SK-N-MC (cell line): ENCODE data around the gene CCDC50.

Source experiments
- DNase-seq: peaks from one replicate; pipeline ENCODE4 v3.0.0-alpha.2; 2011; ENCODE audit warnings: low read depth, low spot score
- H3K27ac ChIP-seq: fragments of 200-600 bp; sonication (generic); 2 replicates; pipeline ENCODE4 v1.5.1; 2016; ENCODE audit warnings: mixed run types
- H3K36me3 ChIP-seq: fragments of 200-600 bp; sonication (generic); 2 replicates; pipeline ENCODE4 v1.6.1; 2017; ENCODE audit warnings: antibody characterized with exemption, low read length, mixed read lengths; ENCODE audit not compliant: insufficient read depth
- H3K4me3 ChIP-seq: fragments of 200-600 bp; sonication (generic); 2 replicates; pipeline ENCODE4 v1.5.1; 2016
- H3K9ac ChIP-seq: fragments of 200-600 bp; sonication (generic); 2 replicates; pipeline ENCODE4 v1.8.0; 2017; ENCODE audit warnings: mixed run types, mixed read lengths; ENCODE audit not compliant: insufficient read length
- H3K9me3 ChIP-seq: fragments of 200-600 bp; sonication (generic); 2 replicates; pipeline ENCODE4 v1.6.1; 2017; ENCODE audit warnings: low read depth, mild to moderate bottlenecking, antibody characterized with exemption, low read length, moderate library complexity, mixed read lengths
- EZH2 ChIP-seq: fragments of 200-600 bp; sonication (generic); IDR thresholded peaks from one replicate; pipeline ENCODE4 v1.6.1; 2017; ENCODE audit warnings: antibody characterized with exemption
- FOXP2 ChIP-seq: optimal IDR thresholded peaks from 2 replicates; pipeline ENCODE3; 2011; ENCODE audit warnings: mild to moderate bottlenecking, moderate library complexity; ENCODE audit not compliant: insufficient read depth; ENCODE audit errors: extremely low read length, control extremely low read depth
- POLR2AphosphoS5 ChIP-seq: IDR thresholded peaks from 2 replicates; pipeline ENCODE4 v1.6.1; 2012; ENCODE audit warnings: mild to moderate bottlenecking, low read depth, low read length, borderline replicate concordance

The CCDC50 gene

DNA sequence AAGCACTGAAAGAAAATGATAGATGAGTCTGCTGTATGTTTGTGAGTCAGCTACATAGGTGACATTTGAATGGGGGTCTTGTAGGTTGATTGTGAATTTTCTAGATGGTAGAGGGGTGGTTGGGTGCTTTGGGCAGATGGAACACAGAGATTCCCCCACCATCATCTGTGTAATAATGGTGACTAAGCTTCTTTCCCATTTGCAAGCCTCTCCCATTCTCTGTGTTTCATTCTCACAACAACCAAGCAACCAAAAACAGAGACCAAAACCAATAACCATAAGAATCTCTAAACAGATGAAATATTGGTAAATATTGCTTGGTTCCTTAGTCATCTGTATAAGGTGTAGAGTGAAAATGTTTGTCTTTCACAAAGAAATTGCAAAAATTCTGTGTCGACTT lies 18.9 kb downstream of the CCDC50 start:
- Histone ChIP-seq H3K4me3 (no peak overlapping the region), H3K9me3 (no peaks in the 10 kb centered on the region), H3K9ac (no peak overlapping the region), H3K36me3 (no peaks in the 10 kb centered on the region), H3K27ac (no peak overlapping the region)
- no peak for TF ChIP-seq EZH2
- no peak for TF ChIP-seq POLR2AphosphoS5
- no peak for TF ChIP-seq FOXP2
- DNase-seq, result no peak

DNA sequence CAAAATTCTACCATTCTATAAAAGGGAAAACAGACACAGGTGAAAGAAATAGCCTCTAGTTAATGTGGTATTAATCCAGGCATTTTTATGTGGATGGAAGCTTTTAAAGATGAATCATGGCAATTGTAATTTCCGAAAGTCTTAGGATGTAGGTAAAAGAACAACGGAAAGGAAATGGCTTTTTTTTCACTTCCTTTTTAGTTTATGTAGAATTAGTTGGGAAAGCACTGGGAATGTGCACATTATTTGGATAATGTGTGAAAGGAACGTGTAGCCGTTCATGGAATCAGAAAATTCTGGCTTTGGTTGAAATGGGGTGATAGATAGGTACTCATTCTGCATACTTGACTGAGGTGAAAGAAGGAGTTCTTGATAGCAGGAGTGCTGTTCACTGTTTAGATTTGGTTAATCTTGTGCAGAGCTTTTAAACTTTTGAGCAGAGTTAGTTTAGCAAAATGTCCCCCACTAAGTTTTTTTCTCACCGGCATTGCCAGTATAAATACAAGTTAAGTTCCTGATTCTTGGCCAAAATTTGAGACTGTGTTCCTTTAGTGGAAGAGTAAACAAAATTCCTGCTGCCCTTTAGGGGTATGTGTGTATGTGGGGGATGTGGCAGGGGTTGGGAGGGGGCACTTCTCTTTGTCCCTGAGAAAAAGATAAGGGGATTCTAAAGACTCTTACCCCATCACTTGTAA lies 21.3 kb downstream of the CCDC50 start:
- TF ChIP-seq POLR2AphosphoS5, result no peak
- no peak for TF ChIP-seq EZH2
- no peak for TF ChIP-seq FOXP2
- no peak overlapping the region for H3K27ac ChIP-seq
- H3K36me3 ChIP-seq, result no peaks in the 10 kb centered on the region
- H3K4me3 ChIP-seq, result no peak overlapping the region
- H3K9ac ChIP-seq, result no peak overlapping the region
- DNase-seq, result no peak
- H3K9me3 ChIP-seq, result no peaks in the 10 kb centered on the region

DNA sequence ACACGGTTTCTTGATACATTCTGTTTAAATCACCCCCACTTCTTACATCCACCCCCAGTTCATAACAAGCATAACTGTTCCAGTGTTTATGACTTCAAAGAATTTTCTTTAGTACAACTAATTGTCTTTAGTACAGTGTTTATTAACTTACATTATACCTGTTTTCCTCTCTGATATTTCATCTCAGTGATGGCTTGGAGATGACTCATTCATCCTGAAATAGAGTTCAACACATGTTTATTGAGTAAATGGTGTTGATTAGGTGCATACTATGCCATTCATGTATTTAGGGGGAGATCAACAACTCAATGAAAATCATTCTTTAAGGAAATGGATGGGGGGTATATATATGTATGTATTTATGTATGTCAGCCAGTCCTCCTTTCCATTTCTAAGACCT lies 22.8 kb downstream of the CCDC50 start:
- DNase-seq, result no peak
- Histone ChIP-seq H3K36me3 (no peaks in the 10 kb centered on the region), H3K9me3 (no peaks in the 10 kb centered on the region), H3K27ac (no peak overlapping the region), H3K4me3 (no peak overlapping the region), H3K9ac (no peak overlapping the region)
- TF ChIP-seq POLR2AphosphoS5 (no peak), EZH2 (no peak), FOXP2 (no peak)

DNA sequence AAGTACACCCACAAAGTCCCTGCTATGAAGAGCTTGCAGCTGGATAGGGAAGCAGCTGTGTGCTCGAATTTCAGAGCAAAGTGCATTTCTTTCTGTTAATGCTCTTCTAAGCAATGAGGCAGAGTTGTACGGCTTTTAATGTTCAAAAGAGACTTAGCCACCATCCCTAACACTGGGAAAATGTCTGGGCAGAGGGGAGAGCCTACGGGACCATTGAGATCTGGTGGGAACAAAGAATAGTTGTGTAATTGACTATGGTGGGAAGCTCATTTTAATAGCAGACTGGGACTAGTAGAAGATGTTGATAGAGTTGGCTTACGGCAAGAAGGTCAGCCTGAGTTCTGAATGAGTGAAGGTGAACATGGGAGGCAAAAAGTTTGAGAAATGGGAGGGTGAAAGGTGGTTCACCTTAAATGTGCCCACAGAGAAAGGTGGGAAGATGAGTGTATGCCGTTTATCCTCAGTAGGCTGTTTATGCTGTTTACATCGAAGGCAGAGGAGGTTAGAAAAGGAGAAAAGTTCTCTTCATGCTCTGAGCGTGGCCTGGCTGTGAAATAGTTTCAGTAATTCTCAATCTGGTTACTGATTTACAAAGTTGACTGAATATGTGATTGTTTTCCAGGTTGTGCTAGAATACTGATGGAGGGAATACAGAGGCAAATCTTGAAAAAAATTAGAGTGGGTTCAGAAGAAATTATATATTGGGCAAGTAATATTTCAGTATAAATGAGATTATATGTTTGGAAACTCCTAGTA lies 24.0 kb downstream of the CCDC50 start:
- Histone ChIP-seq H3K4me3 (no peak overlapping the region), H3K9ac (no peak overlapping the region), H3K27ac (no peak overlapping the region), H3K36me3 (peaks cover 4% of the 10 kb centered on the region; the same call in 1 of the 2 replicates), H3K9me3 (no peaks in the 10 kb centered on the region)
- no peak for TF ChIP-seq POLR2AphosphoS5
- TF ChIP-seq FOXP2, result no peak
- no peak for TF ChIP-seq EZH2
- no peak for DNase-seq

DNA sequence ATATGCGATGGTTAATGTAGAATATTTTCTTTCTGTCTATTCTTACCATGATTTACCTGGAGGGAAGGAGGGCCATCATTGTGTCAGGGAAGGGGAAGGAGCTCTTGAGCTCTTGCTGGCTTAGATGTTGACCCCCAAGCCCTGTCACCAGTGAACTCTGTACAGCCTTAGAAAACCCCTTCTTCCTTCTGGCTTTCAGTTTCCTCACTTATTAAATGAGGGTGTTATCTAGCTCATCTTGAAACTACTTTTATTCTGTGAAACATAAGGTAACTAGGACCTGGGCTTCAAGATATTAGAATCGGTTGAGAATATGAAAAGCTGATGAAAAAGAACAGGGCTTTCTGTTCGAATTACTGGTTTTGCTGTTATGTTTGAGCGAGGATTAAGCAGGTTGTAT lies 26.2 kb downstream of the CCDC50 start:
- no peak overlapping the region for H3K9ac ChIP-seq
- no peak for DNase-seq
- H3K27ac ChIP-seq, result no peak overlapping the region
- no peak overlapping the region for H3K4me3 ChIP-seq
- TF ChIP-seq POLR2AphosphoS5 (no peak), FOXP2 (no peak), EZH2 (no peak)
- peaks cover 18% of the 10 kb centered on the region for H3K36me3 ChIP-seq
- H3K9me3 ChIP-seq, result no peaks in the 10 kb centered on the region

DNA sequence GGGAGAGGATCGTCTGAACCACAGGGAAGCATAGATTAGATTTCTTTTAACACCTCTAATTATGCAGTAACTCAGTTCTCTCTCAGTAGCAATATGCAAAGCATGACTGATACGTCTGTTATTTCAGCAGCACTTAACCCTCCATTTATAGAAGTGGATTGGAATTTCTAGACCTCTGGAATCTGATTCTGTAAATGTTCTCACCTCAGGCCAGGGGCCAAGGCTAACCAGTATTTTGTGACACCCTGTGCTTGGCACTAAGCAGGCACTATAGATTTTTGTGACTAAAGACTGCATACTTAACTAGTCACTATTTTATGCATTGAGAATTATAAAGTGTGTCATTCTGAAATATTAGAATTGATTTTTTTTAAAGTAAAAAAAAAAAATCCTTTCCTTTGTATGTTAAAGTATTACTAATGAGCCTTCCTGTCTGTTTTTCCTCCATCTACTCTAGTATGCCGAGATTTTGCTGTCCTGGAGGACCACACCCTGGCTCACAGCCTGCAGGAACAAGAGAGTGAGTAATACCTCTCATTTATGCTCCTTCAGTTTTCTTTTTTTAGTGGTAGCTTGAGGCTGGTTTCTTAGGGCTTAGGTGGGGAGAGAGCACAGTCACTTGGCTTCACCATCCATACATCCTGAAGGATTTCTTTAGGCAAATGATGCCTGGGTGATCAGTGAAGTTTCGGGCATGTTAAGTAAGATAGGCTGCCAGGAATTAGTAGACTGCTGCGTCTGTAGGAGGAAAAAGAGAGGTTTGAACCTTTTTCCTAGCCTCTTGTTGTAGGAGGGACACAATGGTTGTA lies 27.6 kb downstream of the CCDC50 start:
- TF ChIP-seq POLR2AphosphoS5 (no peak), EZH2 (no peak), FOXP2 (no peak)
- Histone ChIP-seq H3K9ac (no peak overlapping the region), H3K4me3 (no peak overlapping the region), H3K27ac (no peak overlapping the region), H3K9me3 (no peaks in the 10 kb centered on the region), H3K36me3 (peaks cover 29% of the 10 kb centered on the region)
- DNase-seq, result no peak

DNA sequence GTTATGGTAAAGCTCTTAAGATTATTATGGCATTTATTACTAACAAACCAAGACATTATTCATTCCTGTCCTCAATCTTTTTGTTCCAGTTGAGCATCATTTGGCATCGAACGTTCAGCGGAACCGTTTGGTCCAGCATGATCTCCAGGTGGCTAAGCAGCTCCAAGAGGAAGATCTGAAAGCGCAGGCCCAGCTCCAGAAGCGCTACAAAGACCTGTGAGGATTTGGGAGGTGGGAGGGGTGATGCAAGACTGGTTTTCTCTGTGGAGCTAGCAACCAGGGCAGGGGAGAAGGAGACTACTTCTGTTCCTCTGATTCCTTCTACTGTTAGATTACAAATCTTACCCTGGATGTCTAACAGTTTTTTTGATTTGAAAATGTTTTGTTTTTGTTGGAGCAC lies 28.7 kb downstream of the CCDC50 start:
- Histone ChIP-seq H3K9me3 (no peaks in the 10 kb centered on the region), H3K36me3 (peaks cover 39% of the 10 kb centered on the region), H3K4me3 (no peak overlapping the region), H3K27ac (no peak overlapping the region), H3K9ac (no peak overlapping the region)
- DNase-seq, result no peak
- TF ChIP-seq FOXP2 (no peak), POLR2AphosphoS5 (no peak), EZH2 (no peak)

DNA sequence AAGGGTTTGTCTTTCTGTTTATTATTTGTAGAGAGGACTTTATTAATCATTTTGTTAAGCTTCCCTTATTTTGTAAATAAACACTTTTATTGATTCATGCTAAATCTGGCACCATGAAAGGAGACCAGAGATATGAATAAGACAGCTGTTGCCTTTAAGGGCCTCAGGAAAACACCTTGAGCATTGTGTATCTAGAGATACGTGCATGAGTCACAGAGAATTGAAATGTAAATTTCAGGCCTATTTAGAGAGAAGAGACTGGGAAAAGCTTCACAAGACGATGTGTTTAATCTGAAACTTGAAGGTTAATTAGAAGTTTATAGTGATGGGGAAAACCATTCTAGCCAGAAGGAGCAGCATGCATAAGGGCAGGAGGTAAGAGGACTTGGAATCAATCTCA lies 29.7 kb downstream of the CCDC50 start:
- H3K4me3 ChIP-seq, result no peak overlapping the region
- TF ChIP-seq EZH2 (no peak), POLR2AphosphoS5 (no peak), FOXP2 (no peak)
- peaks cover 47% of the 10 kb centered on the region for H3K36me3 ChIP-seq
- H3K27ac ChIP-seq, result no peak overlapping the region
- H3K9ac ChIP-seq, result no peak overlapping the region
- DNase-seq, result no peak
- H3K9me3 ChIP-seq, result no peaks in the 10 kb centered on the region
